Naive thymus-derived CD4-positive, alpha-beta T cell (primary cell): ENCODE measurements around the gene TET3. TPM values are rescaled to one million over a fixed set of nuclear protein-coding genes. Genes with fewer than 3 reads are reported as not detected.

Experiments used
- ATAC-seq: fragments of 150-1000 bp; cut with Tn5 transposase; 2 replicates; pipeline ENCODE4 v1.10.0; 2021; ENCODE audit warnings: mild to moderate bottlenecking, moderate library complexity
- CTCF ChIA-PET: fragments of 350-600 bp; sonication (Branson Sonifier 250); formaldehyde crosslinking; loops from one replicate; lab custom pipeline; 2021; ENCODE audit warnings: antibody characterized with exemption; lab: Charles Lee
- POLR2A ChIA-PET: fragments of 350-600 bp; sonication (Branson Sonifier 250); formaldehyde crosslinking; loops from one replicate; lab custom pipeline; 2021; ENCODE audit warnings: antibody characterized with exemption, inconsistent platforms; lab: Charles Lee
- DNase-seq, 9 donors: peaks; one replicate each; pipeline versions ENCODE4 v3.0.0 to v3.0.0-alpha.2; 2020 to 2022; ENCODE audit warnings: mixed read lengths in 1 of 9
- H3K27ac ChIP-seq: one replicate; pipeline ENCODE4 v1.7.0; 2013; ENCODE audit warnings: mild to moderate bottlenecking, low read depth, low read length, moderate library complexity
- H3K27me3 ChIP-seq, 2 donors: one replicate each; pipeline ENCODE4 v1.7.0; 2013; ENCODE audit warnings: low read length in 2 of 2, mild to moderate bottlenecking in 2 of 2, moderate library complexity in 2 of 2; ENCODE audit not compliant: control insufficient read depth in 2 of 2, insufficient read depth in 2 of 2
- H3K36me3 ChIP-seq, 3 experiments: 1 replicate in 2 of 3; 2 replicates in 1 of 3; pipeline ENCODE4 v1.7.0; 2013; ENCODE audit warnings: low read length in 3 of 3, mild to moderate bottlenecking in 3 of 3, moderate library complexity in 1 of 3; ENCODE audit not compliant: insufficient read depth in 3 of 3, control insufficient read depth in 2 of 3
- H3K4me1 ChIP-seq, 2 donors: one replicate each; pipeline ENCODE4 v1.7.0; 2013; ENCODE audit warnings: low read length in 2 of 2, mild to moderate bottlenecking in 2 of 2, moderate library complexity in 1 of 2; ENCODE audit not compliant: control insufficient read depth in 2 of 2, insufficient read depth in 2 of 2
- H3K4me3 ChIP-seq: 2 replicates; pipeline ENCODE4 v1.7.0; 2013; ENCODE audit warnings: mild to moderate bottlenecking, low read length
- H3K9me3 ChIP-seq, 3 experiments: 1 replicate in 2 of 3; 2 replicates in 1 of 3; pipeline ENCODE4 v1.7.0; 2013; ENCODE audit warnings: low read length in 3 of 3; ENCODE audit not compliant: control insufficient read depth in 2 of 3
- H3K27ac Mint-ChIP-seq, 9 donors: one replicate each; pipeline ENCODE4 v1.8.0; 2020 to 2022; ENCODE audit warnings: mixed read lengths in 9 of 9, mild to moderate bottlenecking in 8 of 9, moderate library complexity in 5 of 9, inconsistent platforms in 2 of 9
- H3K27me3 Mint-ChIP-seq, 5 donors: one replicate each; pipeline ENCODE4 v1.8.0; 2021 to 2022; ENCODE audit warnings: mixed read lengths in 5 of 5, mild to moderate bottlenecking in 1 of 5
- H3K36me3 Mint-ChIP-seq, 5 donors: one replicate each; pipeline ENCODE4 v1.8.0; 2020 to 2022; ENCODE audit warnings: mixed read lengths in 5 of 5, mild to moderate bottlenecking in 3 of 5, inconsistent platforms in 1 of 5
- H3K4me1 Mint-ChIP-seq, 7 donors: one replicate each; pipeline ENCODE4 v1.8.0; 2020 to 2022; ENCODE audit warnings: mixed read lengths in 7 of 7, mild to moderate bottlenecking in 3 of 7, inconsistent platforms in 1 of 7
- H3K4me3 Mint-ChIP-seq, 10 donors: one replicate each; pipeline ENCODE4 v1.8.0; 2020 to 2022; ENCODE audit warnings: mild to moderate bottlenecking in 10 of 10, mixed read lengths in 10 of 10, moderate library complexity in 6 of 10, inconsistent platforms in 2 of 10
- H3K9me3 Mint-ChIP-seq, 11 donors: one replicate each; pipeline ENCODE4 v1.8.0; 2020 to 2022; ENCODE audit warnings: mixed read lengths in 11 of 11, mild to moderate bottlenecking in 4 of 11, inconsistent platforms in 1 of 11, moderate library complexity in 1 of 11
- intact Hi-C, 2 donors: fragments of 100-400 bp; cut with micrococcal nuclease; formaldehyde crosslinking; loops; one replicate each; pipeline ENCODE4 v1.15.1; 2023
- polyA plus RNA-seq, 2 donors: library from polyadenylated mRNA; unstranded; fragments of 300-500 nt; fragmentation: Illumina TruSeq; gene quantifications; one replicate each; pipeline ENCODE4 v1.2.3, GENCODE V29; 2021
- total RNA-seq, 6 experiments: library from RNA in 5 of 6; stranded (reverse) in 5 of 6; gene quantifications; 1 replicate in 5 of 6; 2 replicates in 1 of 6; pipeline ENCODE4 v1.2.3 and lab custom pipeline; 2021 to 2026

The TET3 gene
- total and polyA plus RNA-seq, 7 experiments from 2014 or later: 0.77 to 38.6 (median 24.9) TPM

DNA sequence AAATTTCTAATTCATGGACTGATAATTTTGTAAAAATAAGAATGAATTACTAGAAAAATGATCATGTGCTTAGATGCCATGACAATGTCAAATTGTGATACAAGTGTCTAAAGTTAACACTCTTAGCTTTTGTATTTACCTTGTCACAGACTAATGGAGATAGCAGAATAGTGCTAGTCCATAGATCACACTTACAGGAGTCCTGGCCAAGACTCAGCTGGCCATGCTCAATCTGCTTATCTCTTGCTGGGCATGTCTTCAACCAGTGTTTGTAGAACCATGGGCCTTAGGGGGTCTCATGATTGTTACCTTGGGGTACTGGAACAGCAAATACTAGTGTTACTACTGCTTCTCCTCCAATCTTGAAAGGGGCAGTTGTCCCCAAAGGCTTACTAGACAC lies 44.0 kb downstream of the TET3 start:
- Mint-ChIP-seq H3K27me3 (no peaks in the 10 kb centered on the region), H3K4me1 (peaks cover 61 to 90% (median 81%) of the 10 kb centered on the region in 7 donors), H3K4me3 (no peak overlapping the region), H3K36me3 (peaks cover 0 to 11% (median 0%) of the 10 kb centered on the region in 5 donors), H3K9me3 (peaks cover 0 to 4% (median 0%) of the 10 kb centered on the region in 11 donors), H3K27ac (peak overlapping the region in 1 of 9 donors; percentile 46)
- DNase-seq: no peak
- H3K4me3 ChIP-seq: no peak overlapping the region
- H3K36me3 ChIP-seq: no peaks in the 10 kb centered on the region
- CTCF ChIA-PET: interaction anchor here (1.1 kb wide), 1 partner anchor 28 kb away, joined by 3 read pairs; no protein-coding TSS in a partner anchor
- POLR2A ChIA-PET: interaction anchor here (0.7 to 1.4 kb wide), 4 partner anchors 10 to 79 kb away, joined by 3 to 5 read pairs (median 4); no protein-coding TSS in a partner anchor
- peaks cover 30 to 71% of the 10 kb centered on the region in 2 donors for H3K4me1 ChIP-seq
- intact Hi-C loops: no loop called here
- no peak for ATAC-seq
- H3K27me3 ChIP-seq: no peaks in the 10 kb centered on the region
- no peak overlapping the region for H3K27ac ChIP-seq
- H3K9me3 ChIP-seq: no peaks in the 10 kb centered on the region

DNA sequence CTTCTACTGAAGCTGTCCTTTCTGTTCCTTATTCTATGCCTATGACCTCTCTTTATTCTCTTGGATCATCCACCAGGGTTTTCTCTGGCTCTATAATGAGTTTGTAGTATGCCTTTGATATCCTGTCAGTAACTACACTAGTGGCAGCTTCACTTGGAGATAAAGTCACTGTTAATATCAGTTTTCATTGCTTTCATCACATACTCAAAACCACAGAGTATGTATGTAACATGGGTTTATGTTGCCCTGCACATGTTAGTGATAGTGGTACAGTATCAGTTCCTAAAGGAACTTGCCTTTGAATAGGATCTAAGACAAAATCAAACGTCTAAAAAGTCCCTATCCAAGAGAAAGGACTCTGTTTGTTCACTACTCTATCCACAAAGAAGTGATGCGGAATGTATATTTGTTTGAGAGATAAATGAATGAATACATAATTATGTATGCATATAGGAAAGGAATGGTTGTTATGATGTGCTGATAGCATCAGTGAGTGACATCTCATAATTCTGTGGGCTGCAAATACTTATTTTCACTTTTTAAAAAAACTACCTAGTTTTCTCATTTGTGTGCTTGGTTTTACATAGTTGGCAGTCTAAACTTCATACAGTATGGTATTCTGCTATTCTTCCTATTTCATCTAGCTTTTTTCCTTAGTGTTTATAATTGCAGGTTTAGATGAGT lies 45.1 kb downstream of the TET3 start:
- peaks cover 0 to 11% (median 0%) of the 10 kb centered on the region in 5 donors for H3K36me3 Mint-ChIP-seq
- Histone ChIP-seq H3K36me3 (no peaks in the 10 kb centered on the region), H3K4me1 (peaks cover 30 to 70% of the 10 kb centered on the region in 2 donors), H3K9me3 (no peaks in the 10 kb centered on the region), H3K27me3 (no peaks in the 10 kb centered on the region), H3K27ac (no peak overlapping the region), H3K4me3 (no peak overlapping the region)
- no peaks in the 10 kb centered on the region for H3K27me3 Mint-ChIP-seq
- peak overlapping the region in 5 of 10 donors; percentile 1 to 99 (median 37) for H3K4me3 Mint-ChIP-seq
- CTCF ChIA-PET: interaction anchor here (0.9 to 1.1 kb wide), 2 partner anchors 29 to 41 kb away, joined by 3 to 4 read pairs; no protein-coding TSS in a partner anchor
- POLR2A ChIA-PET: interaction anchor here (1.0 to 1.4 kb wide), 2 partner anchors 11 to 24 kb away, joined by 4 to 5 read pairs; no protein-coding TSS in a partner anchor
- H3K9me3 Mint-ChIP-seq: peaks cover 0 to 4% (median 0%) of the 10 kb centered on the region in 11 donors
- H3K4me1 Mint-ChIP-seq: peaks cover 50 to 90% (median 80%) of the 10 kb centered on the region in 7 donors
- DNase-seq: no peak
- intact Hi-C loops: loop anchor here (2.0 to 5.0 kb wide), 2 partner anchors 43 kb away; no protein-coding TSS in a partner anchor
- H3K27ac Mint-ChIP-seq: peak overlapping the region in 8 of 9 donors; percentile 2 to 88 (median 36)
- no peak for ATAC-seq

DNA sequence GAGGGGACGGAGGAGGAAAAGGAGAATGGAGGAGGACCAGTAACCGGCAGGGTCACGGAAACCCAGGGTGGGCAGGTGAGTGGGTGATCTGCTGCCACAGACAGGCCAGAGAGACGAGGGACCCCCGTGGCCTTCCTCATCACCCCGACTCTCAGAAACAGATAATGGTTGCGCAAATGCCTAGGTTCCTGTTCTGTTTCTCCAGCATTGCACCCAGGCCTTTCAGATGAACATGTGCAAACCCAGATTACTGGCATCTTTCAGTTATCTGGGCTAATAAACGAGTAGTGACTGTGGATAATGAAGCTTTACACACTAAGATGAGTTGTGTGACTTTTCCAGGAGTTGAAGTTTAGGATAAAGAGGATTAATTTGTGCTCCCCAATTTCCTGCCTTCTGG lies 46.5 kb downstream of the TET3 start:
- POLR2A ChIA-PET: interaction anchor here (0.6 to 1.5 kb wide), 3 partner anchors 10 to 102 kb away, joined by 3 to 5 read pairs (median 4); no protein-coding TSS in a partner anchor
- no peak for ATAC-seq
- CTCF ChIA-PET: no interaction called here

DNA sequence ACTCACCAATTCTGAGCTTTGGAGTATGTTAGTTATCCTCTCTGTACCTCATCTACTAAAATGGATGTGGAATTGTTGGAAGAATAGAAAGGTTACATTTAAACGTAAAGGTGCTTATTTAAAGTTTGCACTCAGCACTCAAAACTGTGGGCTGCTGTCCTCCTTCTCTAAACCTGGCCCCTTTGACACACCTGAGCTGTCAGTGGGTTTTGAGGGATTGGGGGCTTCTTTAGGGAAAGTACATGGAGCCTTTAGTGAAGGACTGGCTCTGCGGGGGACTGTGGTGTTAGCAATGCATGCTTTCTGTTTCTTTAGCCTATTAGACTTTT lies 47.2 kb downstream of the TET3 start:
- Histone ChIP-seq H3K9me3 (no peaks in the 10 kb centered on the region), H3K4me1 (peaks cover 37 to 61% of the 10 kb centered on the region in 2 donors), H3K27me3 (no peaks in the 10 kb centered on the region), H3K36me3 (no peaks in the 10 kb centered on the region), H3K27ac (peak overlapping the region; percentile 10), H3K4me3 (peak overlapping the region; percentile 43)
- peak overlapping the region; percentile 77 to 99 (median 92) for H3K4me3 Mint-ChIP-seq
- intact Hi-C loops: loop anchor here (1.0 to 5.0 kb wide), 4 partner anchors 21 to 45 kb away; no protein-coding TSS in a partner anchor
- DNase-seq: no peak
- H3K27me3 Mint-ChIP-seq: no peaks in the 10 kb centered on the region
- ChIA-PET POLR2A (interaction anchor here (0.6 to 1.5 kb wide), 3 partner anchors 11 to 103 kb away, joined by 3 to 5 read pairs (median 4); no protein-coding TSS in a partner anchor), CTCF (interaction anchor here (0.6 kb wide), 1 partner anchor 135 kb away, joined by 3 read pairs; no protein-coding TSS in a partner anchor)
- peaks cover 0 to 13% (median 0%) of the 10 kb centered on the region in 5 donors for H3K36me3 Mint-ChIP-seq
- peaks cover 0 to 4% (median 0%) of the 10 kb centered on the region in 11 donors for H3K9me3 Mint-ChIP-seq
- peak overlapping the region; percentile 83 to 97 (median 92) for H3K27ac Mint-ChIP-seq
- ATAC-seq: no peak
- peaks cover 52 to 88% (median 78%) of the 10 kb centered on the region in 7 donors for H3K4me1 Mint-ChIP-seq

More for the DNA sequence above, 46.5 kb downstream of the TET3 start:
- Mint-ChIP-seq H3K27ac (peak overlapping the region in 8 of 9 donors; percentile 40 to 97 (median 88)), H3K4me1 (peaks cover 49 to 88% (median 78%) of the 10 kb centered on the region in 7 donors), H3K27me3 (no peaks in the 10 kb centered on the region), H3K4me3 (peak overlapping the region in 9 of 10 donors; percentile 33 to 99 (median 83)), H3K9me3 (peaks cover 0 to 4% (median 0%) of the 10 kb centered on the region in 11 donors), H3K36me3 (peaks cover 0 to 13% (median 0%) of the 10 kb centered on the region in 5 donors)
- Histone ChIP-seq H3K4me1 (peaks cover 32 to 62% of the 10 kb centered on the region in 2 donors), H3K27ac (no peak overlapping the region), H3K36me3 (no peaks in the 10 kb centered on the region), H3K27me3 (no peaks in the 10 kb centered on the region), H3K4me3 (no peak overlapping the region), H3K9me3 (no peaks in the 10 kb centered on the region)
- intact Hi-C loops: loop anchor here (2.0 to 5.0 kb wide), 2 partner anchors 44 kb away; no protein-coding TSS in a partner anchor
- DNase-seq: no peak

DNA sequence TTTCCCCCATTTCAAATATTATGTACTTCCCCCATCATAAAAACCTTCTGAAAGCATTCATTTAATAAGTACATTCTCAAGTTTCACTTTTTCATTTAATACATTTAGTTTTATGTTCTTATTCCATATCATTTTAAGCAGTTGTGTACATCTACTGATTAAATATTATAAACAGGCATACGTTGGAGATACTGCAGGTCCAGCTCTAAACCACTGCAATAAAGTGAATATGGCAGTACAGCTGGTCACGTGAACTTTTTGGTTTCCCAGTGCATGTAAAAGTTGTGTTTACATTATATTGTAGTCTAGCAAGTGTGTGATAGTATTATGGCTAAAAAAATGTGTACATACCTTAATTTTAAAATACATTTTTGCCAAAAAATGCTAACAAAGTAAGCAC lies 48.7 kb downstream of the TET3 start:
- Histone ChIP-seq H3K27me3 (no peaks in the 10 kb centered on the region), H3K4me1 (peaks cover 45 to 71% of the 10 kb centered on the region in 2 donors), H3K27ac (no peak overlapping the region), H3K4me3 (no peak overlapping the region), H3K36me3 (no peaks in the 10 kb centered on the region), H3K9me3 (no peaks in the 10 kb centered on the region)
- Mint-ChIP-seq H3K4me1 (peaks cover 58 to 93% (median 85%) of the 10 kb centered on the region in 7 donors), H3K9me3 (peaks cover 0 to 2% (median 0%) of the 10 kb centered on the region in 11 donors), H3K4me3 (peak overlapping the region in 8 of 10 donors; percentile 77 to 99 (median 92)), H3K27me3 (no peaks in the 10 kb centered on the region), H3K27ac (peak overlapping the region in 8 of 9 donors; percentile 6 to 95 (median 86)), H3K36me3 (peaks cover 0 to 4% (median 0%) of the 10 kb centered on the region in 5 donors)
- POLR2A ChIA-PET: interaction anchor here (0.9 kb wide), 1 partner anchor 20 kb away, joined by 5 read pairs; no protein-coding TSS in a partner anchor
- no peak for DNase-seq
- CTCF ChIA-PET: interaction anchor here (0.8 kb wide), 1 partner anchor 8 kb away, joined by 3 read pairs; no protein-coding TSS in a partner anchor
- no peak for ATAC-seq
- intact Hi-C loops: loop anchor here (2.0 to 5.0 kb wide), 2 partner anchors 19 to 46 kb away; no protein-coding TSS in a partner anchor
